K562 (cell line): ENCODE results near the gene KLHL22. TPM values are rescaled to one million over a fixed set of nuclear protein-coding genes. Genes with fewer than 3 reads are reported as not detected.

Source experiments
- BHLHE40 ChIP-seq: IDR thresholded peaks from 2 replicates; pipeline ENCODE4 v1.6.1; 2011; ENCODE audit warnings: low read length, improper control_type of control experiment
- CBX2 ChIP-seq: fragments of 200-600 bp; sonication (generic); IDR thresholded peaks from one replicate; pipeline ENCODE4 v1.6.1; 2012; ENCODE audit warnings: mild to moderate bottlenecking, low read length, inconsistent platforms; ENCODE audit not compliant: insufficient read depth, poor library complexity, severe bottlenecking
- CC2D1A ChIP-seq: fragments of 450-650 bp; IDR thresholded peaks from 2 replicates; pipeline ENCODE4 v1.6.1; 2017; ENCODE audit warnings: mild to moderate bottlenecking
- CUX1 ChIP-seq: fragments of 200-800 bp; sonication (Bioruptor generic); IDR thresholded peaks from 2 replicates; pipeline ENCODE4 v1.6.1; 2016; ENCODE audit warnings: missing genetic modification characterization, missing compliant biosample characterization
- FOXJ2 ChIP-seq: fragments of 200-800 bp; sonication (Bioruptor generic); IDR thresholded peaks from 2 replicates; pipeline ENCODE4 v1.6.1; 2016; ENCODE audit warnings: missing genetic modification characterization, missing compliant biosample characterization
- KLF6 ChIP-seq: fragments of 250-450 bp; sonication (Bioruptor Pico); IDR thresholded peaks from 2 replicates; pipeline ENCODE4 v1.4.0; 2020; ENCODE audit warnings: mild to moderate bottlenecking, moderate library complexity, borderline replicate concordance
- L3MBTL2 ChIP-seq: fragments of 450-650 bp; IDR thresholded peaks from 2 replicates; pipeline ENCODE4 v1.6.1; 2016; ENCODE audit warnings: mild to moderate bottlenecking, moderate library complexity
- MAFK ChIP-seq: IDR thresholded peaks from 2 replicates; pipeline ENCODE4 v1.6.1; 2011; ENCODE audit warnings: low read length, improper control_type of control experiment
- NCOA2 ChIP-seq, 2 experiments: fragments of 450-650 bp; IDR thresholded peaks; 2 replicates each; pipeline ENCODE4 v1.6.1; 2018; ENCODE audit warnings: mild to moderate bottlenecking in 2 of 2, moderate library complexity in 1 of 2; ENCODE audit not compliant: partially characterized antibody in 2 of 2
- NRF1 ChIP-seq, 2 experiments: fragments of 450-650 bp; IDR thresholded peaks in 1 of 2; conservative IDR thresholded peaks in 1 of 2; 2 replicates each; pipeline ENCODE4 v1.6.1; 2014; ENCODE audit warnings: mild to moderate bottlenecking in 2 of 2
- OTX1 ChIP-seq: fragments of 450-650 bp; formaldehyde crosslinking; IDR thresholded peaks from 2 replicates; pipeline ENCODE4 v1.4.0; 2022; ENCODE audit warnings: mild to moderate bottlenecking
- PML ChIP-seq: IDR thresholded peaks from 2 replicates; pipeline ENCODE4 v1.6.1; 2012; ENCODE audit warnings: low read length, inconsistent platforms
- POLR2AphosphoS5 ChIP-seq: IDR thresholded peaks from 2 replicates; pipeline ENCODE4 v1.6.1; 2011; ENCODE audit warnings: mild to moderate bottlenecking, low read depth, low read length, moderate library complexity; ENCODE audit not compliant: control insufficient read depth, insufficient read depth
- ZBTB11 ChIP-seq, 3 experiments: fragments of 200-800 bp in 1 of 3; fragments of 250-450 bp in 1 of 3; fragments of 450-650 bp in 1 of 3; sonication (Bioruptor Pico) in 1 of 3; sonication (Bioruptor generic) in 1 of 3; formaldehyde crosslinking in 1 of 3; IDR thresholded peaks; 2 replicates each; pipeline versions ENCODE4 v1.6.1 to v1.8.0; 2016 to 2022; ENCODE audit warnings: mild to moderate bottlenecking in 2 of 3, missing genetic modification characterization in 2 of 3, missing compliant biosample characterization in 1 of 3, moderate library complexity in 1 of 3
- ZNF239 ChIP-seq: fragments of 250-450 bp; sonication (Bioruptor Pico); IDR thresholded peaks from 2 replicates; pipeline ENCODE4 v1.4.0; 2020; ENCODE audit warnings: mild to moderate bottlenecking
- ZNF280B ChIP-seq: fragments of 250-450 bp; sonication (Bioruptor Pico); IDR thresholded peaks from 2 replicates; pipeline ENCODE4 v1.5.1; 2021; ENCODE audit warnings: mild to moderate bottlenecking
- ZNF311 ChIP-seq: fragments of 250-450 bp; sonication (Bioruptor Pico); IDR thresholded peaks from 2 replicates; pipeline ENCODE4 v1.4.0; 2020; ENCODE audit warnings: mild to moderate bottlenecking, moderate library complexity
- polyA plus RNA-seq, 8 experiments: library from polyadenylated mRNA; depleted of rRNA in 4 of 8; stranded (reverse) in 5 of 8; unstranded in 3 of 8; fragments of >200 nt; fragmentation: Nextera tagmentation in 2 of 8; fragmentation: Illumina TruSeq in 1 of 8; extraction: Ambion mirVana in 2 of 8; extraction: Trizol in 1 of 8; gene quantifications; 2 replicates each; pipeline versions ENCODE4 v1.2.1 to v1.2.3, GENCODE V29; 2011 to 2014; ENCODE audit warnings: inconsistent platforms in 1 of 8, missing spikeins in 1 of 8
- total RNA-seq, 7 experiments: library from RNA; depleted of rRNA in 6 of 7; stranded (reverse); fragments of >200 nt in 6 of 7; fragmentation: Illumina TruSeq in 2 of 7; extraction: Trizol in 2 of 7; gene quantifications; 2 replicates each; pipeline versions ENCODE4 v1.2.1 to v1.2.3, GENCODE V29; 2011 to 2021; ENCODE audit warnings: low replicate concordance in 1 of 7

KLHL22 gene
- total and polyA plus RNA-seq, 9 of the 15 experiments (the other 6 are each of a cell fraction or from before 2014, with no cell fraction given), result 1.3 to 25.6 (median 15.2) TPM

GRCh38 chr22:20393705-20394476, 101.7 kb downstream of the KLHL22 start, which contains the start of gene ZNF74 (continued):
- TF ChIP-seq CUX1 (no peak), ZNF280B (CRISPR knock-in tag) (no peak), ZNF239 (peak; percentile 48), POLR2AphosphoS5 (peak; percentile 92; the same call in 1 of the 2 replicates), L3MBTL2 (no peak), NCOA2 (IDR thresholded peaks at IDR 0.05; ENCODE audit: partially characterized antibody in 2 of 2) (no peak), CC2D1A (no peak), NRF1 (conservative IDR thresholded peaks at IDR 0.05 in 1 of 2, IDR thresholded peaks at IDR 0.05 in 1 of 2) (no peak), KLF6 (CRISPR knock-in tag) (peak; percentile 13; the same call in 1 of the 2 replicates), ZNF311 (peak; percentile 78; the same call in 1 of the 2 replicates), OTX1 (CRISPR knock-in tag) (0 out of 2 replicates have a peak, but pooled peaks have one; percentile 62), MAFK (peak; percentile 43), CBX2 (no peak), FOXJ2 (tag) (no peak), PML (peak; percentile 90), BHLHE40 (peak; percentile 71; the same call in 1 of the 2 replicates), ZBTB11 (CRISPR knock-in tag; IDR thresholded peaks at IDR 0.05) (peak in 1 of 3 experiments; percentile 58; a peak in 2 of 6 replicates)
